ENCODE results near the gene AGBL4.

DNA sequence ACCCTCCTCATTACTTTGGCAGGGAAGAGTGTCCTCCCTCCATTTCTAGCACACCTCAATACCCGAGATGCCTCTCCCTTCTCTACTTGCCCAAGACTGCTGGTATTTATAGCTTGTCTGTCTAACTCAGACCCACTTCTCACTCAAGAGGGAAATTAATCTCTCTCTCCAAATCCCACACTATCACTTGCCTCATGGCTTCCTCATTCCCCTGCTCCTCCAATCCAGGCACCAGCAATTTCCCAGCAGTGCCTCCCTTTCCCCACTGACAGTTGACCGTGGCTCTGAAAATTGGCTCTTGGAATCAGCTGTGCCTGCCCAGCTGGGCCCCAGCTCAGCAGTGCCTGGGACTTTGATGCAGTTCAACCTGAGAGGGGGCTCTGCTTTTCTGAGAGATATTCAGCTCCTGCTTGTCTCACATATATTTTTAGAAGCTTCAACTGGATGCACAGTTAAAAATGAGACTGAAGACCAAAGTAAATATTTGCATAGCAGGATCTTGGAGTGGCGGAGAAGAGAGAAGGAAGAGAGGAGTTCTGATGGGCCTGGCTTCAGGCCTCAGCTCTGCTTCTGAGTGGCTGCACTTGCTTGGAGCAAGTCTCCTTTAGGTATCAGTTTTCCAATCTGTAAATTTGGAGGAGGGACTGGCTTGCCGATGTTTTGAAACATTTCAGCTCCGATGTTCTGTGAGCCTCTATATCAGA, 1470.7 kb downstream of the AGBL4 start:
- TF ChIP-seq, protein P1, sequence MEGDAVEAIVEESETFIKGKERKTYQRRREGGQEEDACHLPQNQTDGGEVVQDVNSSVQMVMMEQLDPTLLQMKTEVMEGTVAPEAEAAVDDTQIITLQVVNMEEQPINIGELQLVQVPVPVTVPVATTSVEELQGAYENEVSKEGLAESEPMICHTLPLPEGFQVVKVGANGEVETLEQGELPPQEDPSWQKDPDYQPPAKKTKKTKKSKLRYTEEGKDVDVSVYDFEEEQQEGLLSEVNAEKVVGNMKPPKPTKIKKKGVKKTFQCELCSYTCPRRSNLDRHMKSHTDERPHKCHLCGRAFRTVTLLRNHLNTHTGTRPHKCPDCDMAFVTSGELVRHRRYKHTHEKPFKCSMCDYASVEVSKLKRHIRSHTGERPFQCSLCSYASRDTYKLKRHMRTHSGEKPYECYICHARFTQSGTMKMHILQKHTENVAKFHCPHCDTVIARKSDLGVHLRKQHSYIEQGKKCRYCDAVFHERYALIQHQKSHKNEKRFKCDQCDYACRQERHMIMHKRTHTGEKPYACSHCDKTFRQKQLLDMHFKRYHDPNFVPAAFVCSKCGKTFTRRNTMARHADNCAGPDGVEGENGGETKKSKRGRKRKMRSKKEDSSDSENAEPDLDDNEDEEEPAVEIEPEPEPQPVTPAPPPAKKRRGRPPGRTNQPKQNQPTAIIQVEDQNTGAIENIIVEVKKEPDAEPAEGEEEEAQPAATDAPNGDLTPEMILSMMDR (IDR thresholded peaks at IDR 0.05 in 8 of 11, conservative IDR thresholded peaks at IDR 0.05 in 3 of 11), result peak in 1 of 11 experiments; percentile 5
- no peak for TF ChIP-seq POLR2AphosphoS5 (IDR thresholded peaks at IDR 0.05)
